ENCODE results near the gene GEMIN7. TPM values are rescaled to one million over a fixed set of nuclear protein-coding genes. Genes with fewer than 3 reads are reported as not detected.

The GEMIN7 gene
- total RNA-seq, 1 experiment from 2014 or later = 34.0 TPM

- H3K9me3 ChIP-seq (ENCODE audit: low read depth, low read length, poor library complexity, severe bottlenecking) = no peaks in the 10 kb centered on the region
- TF ChIP-seq CTCF (conservative IDR thresholded peaks at IDR 0.05; ENCODE audit: low read depth, low read length) (no peak), EZH2 (IDR thresholded peaks at IDR 0.05; ENCODE audit: borderline replicate concordance, low read depth, low read length, poor library complexity, severe bottlenecking) (no peak)
- intact Hi-C loops (cut with micrococcal nuclease; ENCODE audit: unreplicated experiment) = no loop called here
- BruUV-seq (replicated peaks) = no TSS peak
- peaks cover 12% of the 10 kb centered on the region for H3K36me3 ChIP-seq (ENCODE audit: insufficient read depth, low read length, poor library complexity, severe bottlenecking)
- ChIA-PET POLR2A (ENCODE audit: low non-redundant PET) (no interaction called here), CTCF (no interaction called here)
- H3K27me3 ChIP-seq (replicated peaks; ENCODE audit: insufficient read depth, low read depth, low read length, poor library complexity) = no peaks in the 10 kb centered on the region
- no peak overlapping the region for H3K27ac ChIP-seq (ENCODE audit: low read depth, low read length, poor library complexity, severe bottlenecking)
- H3K4me3 ChIP-seq (ENCODE audit: low read depth, low read length, poor library complexity, severe bottlenecking) = no peak overlapping the region
- H3K4me1 ChIP-seq (ENCODE audit: insufficient read depth, low read length, poor library complexity, severe bottlenecking) = peaks cover 9% of the 10 kb centered on the region
- DNase-seq (ENCODE audit: low spot score) = no peak
Measured at GRCh38 chr19:45035755-45036154, 43.3 kb upstream of the GEMIN7 start.

DNA sequence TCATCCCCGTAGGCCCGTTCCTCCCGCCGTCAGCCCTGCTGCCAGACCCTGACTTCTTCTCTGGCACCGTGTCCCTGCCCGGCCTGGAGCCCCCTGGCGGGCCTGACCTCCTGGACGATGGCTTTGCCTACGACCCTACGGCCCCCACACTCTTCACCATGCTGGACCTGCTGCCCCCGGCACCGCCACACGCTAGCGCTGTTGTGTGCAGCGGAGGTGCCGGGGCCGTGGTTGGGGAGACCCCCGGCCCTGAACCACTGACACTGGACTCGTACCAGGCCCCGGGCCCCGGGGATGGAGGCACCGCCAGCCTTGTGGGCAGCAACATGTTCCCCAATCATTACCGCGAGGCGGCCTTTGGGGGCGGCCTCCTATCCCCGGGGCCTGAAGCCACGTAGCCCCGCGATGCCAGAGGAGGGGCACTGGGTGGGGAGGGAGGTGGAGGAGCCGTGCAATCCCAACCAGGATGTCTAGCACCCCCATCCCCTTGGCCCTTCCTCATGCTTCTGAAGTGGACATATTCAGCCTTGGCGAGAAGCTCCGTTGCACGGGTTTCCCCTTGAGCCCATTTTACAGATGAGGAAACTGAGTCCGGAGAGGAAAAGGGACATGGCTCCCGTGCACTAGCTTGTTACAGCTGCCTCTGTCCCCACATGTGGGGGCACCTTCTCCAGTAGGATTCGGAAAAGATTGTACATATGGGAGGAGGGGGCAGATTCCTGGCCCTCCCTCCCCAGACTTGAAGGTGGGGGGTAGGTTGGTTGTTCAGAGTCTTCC lies 41.5 kb upstream of the GEMIN7 start:
- ChIA-PET CTCF (interaction anchor here (2.5 kb wide), 1 partner anchor 22 kb away, joined by 16 read pairs; no protein-coding TSS in a partner anchor), POLR2A (ENCODE audit: low non-redundant PET) (no interaction called here)
- TF ChIP-seq EZH2 (IDR thresholded peaks at IDR 0.05; ENCODE audit: borderline replicate concordance, low read depth, low read length, poor library complexity, severe bottlenecking) (no peak), CTCF (conservative IDR thresholded peaks at IDR 0.05; ENCODE audit: low read depth, low read length) (no peak)
- intact Hi-C loops (cut with micrococcal nuclease; ENCODE audit: unreplicated experiment) = no loop called here
- H3K4me1 ChIP-seq (ENCODE audit: insufficient read depth, low read length, poor library complexity, severe bottlenecking) = peaks cover 9% of the 10 kb centered on the region
- no TSS peak for BruUV-seq (replicated peaks)
- peaks cover 29% of the 10 kb centered on the region for H3K36me3 ChIP-seq (ENCODE audit: insufficient read depth, low read length, poor library complexity, severe bottlenecking)
- H3K9me3 ChIP-seq (ENCODE audit: low read depth, low read length, poor library complexity, severe bottlenecking) = no peaks in the 10 kb centered on the region
- no peaks in the 10 kb centered on the region for H3K27me3 ChIP-seq (replicated peaks; ENCODE audit: insufficient read depth, low read depth, low read length, poor library complexity)
- no peak overlapping the region for H3K4me3 ChIP-seq (ENCODE audit: low read depth, low read length, poor library complexity, severe bottlenecking)
- no peak for DNase-seq (ENCODE audit: low spot score)
- no peak overlapping the region for H3K27ac ChIP-seq (ENCODE audit: low read depth, low read length, poor library complexity, severe bottlenecking)

DNA sequence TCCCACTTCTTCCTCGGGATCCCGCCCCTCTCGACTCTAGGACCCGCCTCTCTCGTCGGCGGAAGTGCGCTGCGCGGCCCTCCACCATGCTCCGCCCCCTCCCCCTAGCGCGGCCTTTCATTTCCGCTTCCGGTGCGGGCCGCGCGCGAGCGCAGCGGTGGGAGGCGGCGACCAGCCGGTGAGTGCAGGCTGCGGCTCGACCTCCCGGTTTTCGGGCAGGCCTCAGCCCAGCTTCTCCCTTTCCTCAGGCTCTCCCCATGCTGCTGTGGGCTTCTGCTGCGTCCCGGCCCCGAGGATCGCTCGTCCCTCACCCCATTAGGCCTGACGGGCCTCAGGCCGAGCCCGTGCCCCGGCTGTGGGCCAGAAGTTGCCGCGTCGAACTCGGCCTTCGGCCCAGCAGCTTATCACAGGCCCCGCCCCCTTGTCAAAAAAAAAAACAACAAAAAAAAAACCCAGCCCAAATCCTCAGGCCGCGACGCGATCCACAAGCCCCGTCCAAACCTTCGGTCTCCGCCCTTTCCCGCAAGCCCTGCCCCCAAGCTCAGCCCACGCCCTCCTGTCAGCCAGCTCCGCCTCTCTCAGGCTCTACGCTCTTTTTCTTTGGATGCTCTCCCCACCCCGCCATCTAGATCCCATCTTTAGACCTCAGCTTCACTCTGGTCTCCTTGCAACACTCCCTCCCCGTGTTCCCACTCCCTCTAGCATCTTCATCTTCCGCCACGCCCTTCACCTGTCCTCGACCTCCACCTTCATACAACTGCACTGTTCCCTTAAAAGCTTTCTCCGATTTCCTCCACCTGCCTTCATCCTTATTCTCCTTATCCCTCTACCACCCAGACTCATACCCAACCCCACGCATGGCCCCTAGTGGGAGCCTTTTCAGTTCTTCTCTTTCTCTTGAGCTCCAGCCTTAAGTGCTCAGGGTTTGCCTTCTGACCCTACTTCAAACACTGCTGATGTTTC lies 39.8 kb upstream of the GEMIN7 start, which contains the start of gene CLASRP:
Gene CLASRP (plus strand): TSS at position 115 of the 963 bp plus-strand sequence. CDS start 1,168 bp downstream, outside the sequence.
- H3K27me3 ChIP-seq (replicated peaks; ENCODE audit: insufficient read depth, low read depth, low read length, poor library complexity) = no peaks in the 10 kb centered on the region
- DNase-seq (ENCODE audit: low spot score) = peak; percentile 95
- TF ChIP-seq CTCF (conservative IDR thresholded peaks at IDR 0.05; ENCODE audit: low read depth, low read length) (no peak), EZH2 (IDR thresholded peaks at IDR 0.05; ENCODE audit: borderline replicate concordance, low read depth, low read length, poor library complexity, severe bottlenecking) (no peak)
- CTCF ChIA-PET = interaction anchor here (0.7 to 2.5 kb wide), 4 partner anchors 20 to 210 kb away, joined by 3 to 16 read pairs (median 4); no protein-coding TSS in a partner anchor
- peaks cover 42% of the 10 kb centered on the region for H3K36me3 ChIP-seq (ENCODE audit: insufficient read depth, low read length, poor library complexity, severe bottlenecking)
- peaks cover 9% of the 10 kb centered on the region for H3K4me1 ChIP-seq (ENCODE audit: insufficient read depth, low read length, poor library complexity, severe bottlenecking)
- no peaks in the 10 kb centered on the region for H3K9me3 ChIP-seq (ENCODE audit: low read depth, low read length, poor library complexity, severe bottlenecking)
- POLR2A ChIA-PET (ENCODE audit: low non-redundant PET) = interaction anchor here (0.6 kb wide), 1 partner anchor 33 kb away, joined by 5 read pairs; no protein-coding TSS in a partner anchor
- BruUV-seq (replicated peaks) = no TSS peak
- peak within 1 kb of the TSS; percentile 97 for H3K4me3 ChIP-seq (ENCODE audit: low read depth, low read length, poor library complexity, severe bottlenecking)
- intact Hi-C loops (cut with micrococcal nuclease; ENCODE audit: unreplicated experiment) = no loop called here
- peak within 1 kb of the TSS; percentile 93 for H3K27ac ChIP-seq (ENCODE audit: low read depth, low read length, poor library complexity, severe bottlenecking)

Data from A673 (cell line).